Activated gamma-delta T cell (primary cell): ENCODE data around the gene CCR2.
"Not testable (repeated sequence)": the region's sequence is repeated elsewhere in the genome, so short reads cannot be mapped to it uniquely, and the experiment has no call there.

Source experiments
- DNase-seq: peaks from one replicate; lab custom pipeline; 2025; lab: John Stamatoyannopoulos, UW

The CCR2 gene

DNA sequence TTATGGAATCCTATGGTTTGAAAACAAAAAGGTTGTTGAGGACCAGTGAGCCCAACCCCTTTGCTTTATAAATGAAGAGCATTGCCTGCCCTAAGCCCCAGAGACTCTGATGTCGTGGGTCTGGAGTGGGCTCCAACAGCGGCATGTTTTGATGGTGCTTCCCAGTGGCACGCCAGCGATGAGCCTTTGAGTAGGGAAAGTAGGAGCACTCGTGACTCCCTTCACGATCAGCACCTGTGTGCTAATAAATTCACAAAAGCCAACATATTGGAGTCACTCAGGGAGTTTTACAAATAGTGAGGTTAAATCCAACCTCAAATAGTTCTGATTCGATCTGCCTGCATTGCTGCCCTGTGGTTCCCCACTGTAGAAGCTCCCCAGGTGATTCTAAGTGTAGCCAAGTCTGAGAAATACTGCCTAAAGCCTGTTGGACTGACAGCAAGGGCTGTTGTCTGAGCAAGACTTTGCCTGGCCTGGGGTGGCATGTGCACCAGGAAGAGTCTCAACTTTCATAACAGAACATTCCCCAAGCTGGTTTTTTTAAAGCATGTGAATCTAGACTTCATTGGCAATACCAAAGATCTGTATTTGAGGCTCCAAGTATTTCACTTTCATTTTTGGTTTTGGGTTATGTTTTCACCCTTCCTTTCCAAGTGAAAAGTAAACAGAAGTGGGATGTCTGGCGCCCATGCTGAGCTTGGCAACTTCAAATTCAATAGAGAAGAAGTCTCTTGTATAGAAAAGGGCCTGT is 26.7 kb downstream of the CCR2 start:
- DNase-seq = no peak

DNA sequence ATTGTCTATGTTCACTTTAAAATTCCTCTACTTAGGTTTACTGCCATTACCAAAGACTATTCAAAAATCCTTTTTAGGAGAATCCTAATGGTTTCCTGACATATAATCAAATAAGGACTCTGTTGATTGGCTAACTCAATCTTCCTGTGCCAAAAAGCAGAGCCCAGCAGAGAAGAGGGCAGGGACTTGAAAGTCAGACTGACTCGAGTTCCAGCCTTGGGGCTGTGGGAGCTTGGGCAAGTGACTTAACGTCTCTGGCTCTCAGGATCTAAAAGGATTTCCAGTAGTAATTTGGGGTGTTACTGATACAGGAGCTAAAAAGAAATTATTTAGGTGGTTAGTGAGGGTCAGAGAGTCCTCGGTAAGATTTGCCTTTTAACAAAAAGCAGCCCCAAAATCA is 27.7 kb downstream of the CCR2 start:
- DNase-seq = no peak

DNA sequence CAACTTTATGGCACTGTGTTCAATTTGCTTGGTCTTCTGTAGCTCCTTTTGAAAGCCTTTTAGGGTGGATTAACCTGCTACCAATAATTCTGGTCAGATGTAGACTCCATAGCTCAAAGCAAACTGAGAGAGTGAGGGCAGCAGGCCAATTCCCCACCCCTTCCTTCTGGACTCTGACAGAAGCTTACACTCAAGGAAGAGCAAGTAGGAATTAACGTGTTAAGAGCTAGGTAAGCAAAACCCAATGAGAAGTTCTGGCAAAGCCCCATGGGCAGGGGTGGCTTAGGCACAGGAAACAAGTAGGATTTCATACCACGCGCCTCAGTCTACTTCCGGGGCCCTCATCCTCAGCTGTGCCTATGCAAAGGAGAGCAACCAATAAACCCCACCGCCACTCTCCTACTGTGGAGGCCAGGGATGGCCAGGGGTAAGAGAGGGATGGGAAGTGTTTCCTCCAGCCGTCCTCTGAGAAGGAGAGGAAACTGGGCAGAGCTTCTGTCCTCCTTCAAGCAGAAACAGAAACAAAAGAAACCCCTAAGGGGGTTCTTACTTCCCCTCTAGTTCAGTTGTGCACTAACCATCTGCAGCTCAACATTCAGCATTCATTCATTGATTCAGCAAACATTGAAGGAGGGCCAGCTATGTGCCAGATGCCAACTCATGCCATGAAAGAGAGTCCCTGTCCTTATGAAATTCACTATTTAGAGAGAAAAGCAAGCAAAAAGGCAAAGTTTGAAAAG is 29.5 kb downstream of the CCR2 start:
- DNase-seq = no peak

DNA sequence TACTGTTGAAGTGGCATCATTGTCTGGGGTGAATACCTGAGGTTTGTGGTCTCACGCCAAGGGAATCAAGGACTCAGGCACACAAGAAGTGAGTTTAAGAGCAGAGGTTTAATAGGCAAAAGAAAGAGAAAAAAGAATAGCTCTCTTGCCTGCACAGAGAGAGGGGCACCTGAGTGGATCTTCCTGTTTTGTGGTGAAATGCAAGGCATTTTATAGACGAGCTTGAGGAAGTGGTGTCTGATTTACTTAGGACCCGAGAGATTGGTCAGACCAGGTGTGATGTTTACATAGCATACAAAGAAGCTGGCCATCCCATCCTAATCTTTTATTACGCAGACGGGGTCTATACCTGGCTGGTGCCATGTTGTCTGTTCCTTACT is 30.0 kb downstream of the CCR2 start:
- no peak for DNase-seq

DNA sequence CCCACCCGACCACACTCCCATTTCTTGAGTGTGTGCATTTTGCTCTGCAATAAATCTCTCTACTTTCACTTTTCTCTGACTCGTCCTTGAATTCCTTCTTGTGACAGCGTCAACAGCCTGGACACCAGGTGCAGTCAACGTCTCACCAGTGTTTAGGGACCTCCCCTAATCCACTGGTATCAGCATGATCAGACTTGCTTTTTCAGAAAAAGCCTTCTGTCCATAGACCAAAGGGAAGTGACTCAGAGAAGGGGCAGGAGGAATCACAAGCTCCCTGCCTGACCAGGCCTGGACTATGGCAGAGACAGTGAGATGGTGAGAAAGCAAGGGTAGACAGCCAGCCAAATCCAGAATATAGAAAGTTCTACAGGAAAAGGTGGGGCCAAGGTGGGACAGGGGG is 32.3 kb downstream of the CCR2 start:
- no peak for DNase-seq

DNA sequence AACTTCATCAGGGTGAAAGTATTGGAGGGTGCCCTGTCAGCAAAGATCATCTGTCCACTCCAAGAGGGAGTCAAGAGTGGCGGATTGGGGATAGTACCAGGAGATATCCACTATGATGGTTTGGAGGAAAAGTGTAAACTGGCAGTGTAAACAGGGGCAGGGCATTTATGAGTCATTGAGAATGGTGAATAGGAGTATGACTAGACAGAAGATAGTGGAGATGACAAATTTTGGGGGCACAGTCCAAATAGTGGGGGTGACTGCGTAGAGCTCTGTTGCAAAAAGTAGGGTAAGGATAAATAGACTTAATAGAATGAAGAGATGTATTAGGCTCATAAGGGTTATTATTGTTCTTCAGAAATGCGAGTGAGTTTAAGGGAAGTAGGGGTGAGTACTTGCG is 34.9 kb downstream of the CCR2 start:
- not testable (repeated sequence) for DNase-seq

DNA sequence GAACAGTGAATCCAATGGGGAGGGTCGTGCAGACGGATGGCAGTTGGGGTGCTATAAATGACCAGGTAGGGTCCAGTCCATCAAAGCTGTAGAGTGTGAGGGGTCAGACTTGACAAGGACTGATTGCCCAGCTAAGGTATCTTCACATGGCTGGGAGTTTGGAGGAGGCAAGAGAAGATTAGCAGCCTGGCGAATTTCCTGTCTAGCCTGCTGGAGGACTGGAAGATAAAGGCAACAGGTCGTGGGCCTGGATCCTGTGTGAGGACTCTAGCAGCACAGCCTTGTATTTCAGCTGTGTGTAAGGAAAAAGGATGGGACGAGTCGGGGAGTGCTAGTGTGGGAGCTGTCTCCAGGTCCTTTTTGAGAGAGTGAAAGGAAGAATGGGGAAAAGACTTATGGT is 35.4 kb downstream of the CCR2 start:
- no peak for DNase-seq

DNA sequence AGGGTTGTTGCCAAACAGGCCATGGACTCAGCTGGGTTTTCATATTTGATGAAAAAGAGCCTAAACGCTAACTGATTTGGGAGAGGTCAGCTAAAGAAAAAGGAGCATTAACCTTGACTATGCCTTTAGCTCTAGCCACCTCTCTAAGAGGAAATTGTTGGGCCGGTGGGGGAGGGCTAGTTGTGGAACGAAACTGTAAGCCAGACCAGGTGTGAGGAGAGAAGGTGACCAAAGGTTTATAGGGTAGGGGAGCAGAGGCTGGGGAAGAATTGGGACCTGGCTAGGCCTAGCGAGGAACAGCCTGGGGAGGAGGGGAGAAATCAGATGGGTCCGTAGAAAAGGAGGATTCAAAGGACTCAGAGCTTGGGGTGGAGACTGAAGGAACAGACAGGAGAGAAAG is 37.6 kb downstream of the CCR2 start:
- not testable (repeated sequence) for DNase-seq

DNA sequence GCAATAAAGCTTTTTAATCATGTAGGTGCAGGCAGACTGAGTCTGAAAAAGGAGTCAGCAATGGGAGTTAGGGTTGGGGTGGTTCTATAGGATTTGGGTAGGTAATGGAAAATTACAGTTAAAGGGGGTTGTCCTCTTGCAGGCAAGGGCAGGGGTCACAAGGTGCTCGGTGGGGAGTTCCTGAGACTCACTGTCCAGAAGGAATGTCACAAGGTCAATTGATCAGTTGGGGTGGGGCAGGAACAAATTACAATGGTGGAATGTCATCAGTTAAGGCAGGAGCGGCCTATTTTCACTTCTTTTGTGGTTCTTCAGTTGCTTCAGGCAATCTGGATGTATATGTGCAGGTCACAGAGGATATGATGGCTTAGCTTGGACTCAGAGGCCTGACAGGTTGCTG is 39.1 kb downstream of the CCR2 start:
- no peak for DNase-seq

DNA sequence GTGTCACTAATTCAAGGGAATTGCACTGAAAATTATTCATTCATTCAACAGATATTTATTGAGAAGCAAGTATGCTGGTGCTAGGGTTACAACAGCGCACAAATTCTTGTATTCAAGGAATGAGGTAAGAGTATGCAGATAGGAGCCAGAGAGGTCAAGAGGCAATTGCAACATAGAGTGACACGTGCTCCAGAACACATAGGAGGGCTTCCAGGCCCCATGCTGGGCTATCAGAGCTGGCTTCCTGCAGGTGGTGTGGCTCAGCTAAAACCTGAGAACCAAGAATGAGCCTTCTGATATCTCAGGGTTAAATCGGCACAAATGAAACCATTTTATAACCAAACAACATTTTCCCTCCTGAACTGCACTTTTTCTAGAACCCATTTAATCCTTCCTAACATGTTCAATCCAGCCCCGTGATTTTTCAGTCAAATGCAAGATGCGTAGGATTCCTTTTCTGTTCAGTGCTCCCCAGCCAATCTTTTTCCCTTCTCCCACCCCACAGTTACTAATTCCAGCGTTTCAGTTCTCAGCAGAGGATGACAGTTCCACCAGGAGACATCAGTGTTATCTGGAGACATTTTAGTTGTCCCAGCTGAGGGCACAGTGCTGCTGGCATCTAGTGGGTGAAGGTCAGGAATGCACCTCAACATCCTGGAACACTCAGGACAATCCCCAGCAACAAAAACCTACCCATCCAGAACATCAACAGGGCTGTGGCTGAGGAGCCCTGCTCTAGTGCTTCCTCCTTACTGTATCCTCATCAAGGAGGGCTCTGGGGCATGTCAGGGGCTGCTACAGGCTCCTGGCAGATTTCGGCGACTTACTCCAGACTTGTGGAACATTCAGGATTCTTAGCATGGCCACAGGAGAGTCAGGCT is 39.9 kb downstream of the CCR2 start:
- DNase-seq = no peak

DNA sequence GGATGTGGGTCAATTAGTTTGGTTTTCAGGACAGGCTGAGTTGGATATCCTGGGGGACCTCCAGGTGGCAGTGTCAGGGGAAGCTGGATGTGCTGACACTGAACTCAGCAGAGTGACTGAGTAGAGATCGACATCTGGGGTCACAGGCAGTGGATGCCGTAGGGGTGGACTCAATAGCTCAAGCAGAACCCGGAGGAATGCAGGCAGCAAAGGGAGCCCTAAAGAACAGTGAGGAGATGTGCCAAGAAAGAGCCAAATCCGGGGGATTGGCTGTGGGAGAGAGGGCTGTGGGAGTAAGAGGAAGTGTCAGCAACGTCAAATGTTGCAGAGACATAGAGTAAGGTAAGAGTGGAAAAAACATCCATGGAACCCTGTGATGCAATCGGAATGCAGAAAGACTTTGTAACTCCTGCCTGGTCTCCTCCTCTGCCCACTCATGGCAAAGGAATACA is 41.3 kb downstream of the CCR2 start:
- DNase-seq = no peak

DNA sequence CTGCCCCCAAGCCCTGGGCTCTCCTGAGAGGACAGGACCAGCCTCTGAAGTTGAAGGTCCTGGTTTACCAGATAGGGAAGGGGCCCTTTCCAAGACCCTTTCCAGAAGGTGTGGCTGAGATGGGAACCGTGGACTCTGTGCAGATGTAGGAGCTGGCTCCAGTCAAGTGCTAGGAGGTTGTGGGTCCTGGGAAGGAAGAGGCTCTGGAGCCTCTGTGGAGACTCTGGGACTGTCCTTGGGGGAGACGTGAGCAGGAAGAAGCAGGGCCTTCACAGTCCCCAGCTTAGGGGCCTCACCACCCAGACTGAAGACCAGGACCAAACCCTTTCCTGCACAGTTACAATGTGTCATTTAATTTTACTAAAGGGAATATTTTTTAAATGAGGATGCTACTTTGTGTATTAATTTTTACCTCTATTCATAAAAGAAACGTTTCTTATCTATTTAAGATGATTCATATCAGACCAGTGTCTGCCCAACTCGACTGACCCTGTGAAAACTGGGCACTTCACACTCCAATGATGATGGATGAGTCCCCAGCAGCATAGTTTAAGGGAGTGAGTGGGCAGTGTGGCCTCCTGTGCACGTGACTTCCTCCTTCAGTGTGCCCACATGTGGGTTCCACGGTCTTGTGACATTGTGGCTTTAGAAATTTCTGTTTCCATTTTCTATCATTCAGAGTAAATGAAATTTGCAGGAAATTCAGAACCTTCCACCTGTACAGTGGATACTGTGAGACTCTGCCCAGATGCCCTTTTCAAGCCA is 42.0 kb downstream of the CCR2 start:
- DNase-seq = no peak

DNA sequence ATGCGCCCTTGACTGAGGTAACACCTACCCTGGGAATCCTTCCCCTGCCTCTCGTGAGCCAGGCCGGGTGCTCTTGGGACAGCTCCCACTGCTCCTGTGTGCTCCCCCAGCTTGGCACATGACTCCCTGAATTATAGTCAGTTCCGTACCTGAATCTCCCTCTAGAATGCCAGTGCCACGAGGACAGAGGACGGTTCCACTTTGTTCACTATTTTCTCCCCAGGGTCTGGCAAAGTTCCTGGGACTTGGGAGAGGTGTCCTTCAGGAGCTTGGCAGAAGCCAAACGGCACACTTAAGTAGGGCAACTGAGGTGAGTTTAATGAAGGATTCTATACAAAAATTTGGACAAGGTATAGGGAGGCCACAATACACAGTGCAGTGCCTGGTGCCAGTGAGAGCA is 43.2 kb downstream of the CCR2 start:
- no peak for DNase-seq

DNA sequence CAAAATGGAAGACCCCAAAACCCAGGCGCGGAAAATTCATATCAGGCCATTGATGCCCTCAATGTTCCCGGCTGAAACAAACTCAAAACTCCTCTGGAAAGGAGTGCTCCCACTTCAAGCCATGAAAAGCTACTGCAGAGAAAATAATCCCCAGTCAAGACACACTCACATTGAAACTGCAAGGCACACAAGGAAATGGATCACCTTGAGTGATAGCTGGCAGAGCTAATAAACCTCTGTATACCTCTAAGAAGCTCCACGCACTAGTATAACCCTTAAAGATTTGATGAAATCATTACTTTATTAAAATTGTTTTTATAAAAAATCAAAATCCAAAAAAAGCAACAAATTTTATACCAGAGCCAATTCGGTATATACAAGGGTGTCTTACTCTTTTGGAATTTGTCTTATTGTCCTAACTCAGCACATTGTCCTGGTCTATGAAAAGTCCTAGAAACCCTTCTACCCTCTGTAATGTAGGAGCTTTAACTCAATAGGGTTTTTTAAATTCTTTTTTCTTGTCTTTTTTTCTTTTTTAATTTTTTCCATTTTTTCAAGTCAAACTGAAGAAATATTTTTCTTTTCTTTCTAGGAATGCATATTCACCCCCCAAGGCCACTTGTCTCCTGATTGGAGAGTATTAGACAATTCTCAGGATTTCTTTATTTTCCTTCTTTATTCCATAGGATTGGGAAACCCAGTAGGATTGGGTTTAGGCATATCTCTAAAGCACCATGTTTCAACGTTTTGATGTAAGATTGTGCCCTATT is 44.5 kb downstream of the CCR2 start:
- no peak for DNase-seq

DNA sequence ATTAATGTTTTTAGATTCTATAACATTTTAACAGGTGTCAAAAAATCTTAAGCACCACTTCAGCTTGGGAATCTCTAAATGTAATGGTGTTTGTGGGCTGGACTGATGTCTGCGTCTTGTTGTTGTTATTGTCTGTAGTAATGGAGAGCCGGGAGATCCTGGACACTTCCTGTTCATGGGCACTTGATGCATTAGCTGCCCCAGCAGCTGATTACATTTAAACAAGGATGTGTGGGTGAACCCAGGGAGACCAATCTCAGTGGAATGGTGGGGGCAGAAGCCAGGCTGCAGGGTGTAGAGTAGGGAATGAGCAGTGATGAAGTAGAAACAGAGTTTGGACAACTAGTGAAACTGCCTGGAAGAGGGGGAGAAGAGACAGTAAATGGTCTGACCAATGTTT is 45.2 kb downstream of the CCR2 start:
- no peak for DNase-seq

DNA sequence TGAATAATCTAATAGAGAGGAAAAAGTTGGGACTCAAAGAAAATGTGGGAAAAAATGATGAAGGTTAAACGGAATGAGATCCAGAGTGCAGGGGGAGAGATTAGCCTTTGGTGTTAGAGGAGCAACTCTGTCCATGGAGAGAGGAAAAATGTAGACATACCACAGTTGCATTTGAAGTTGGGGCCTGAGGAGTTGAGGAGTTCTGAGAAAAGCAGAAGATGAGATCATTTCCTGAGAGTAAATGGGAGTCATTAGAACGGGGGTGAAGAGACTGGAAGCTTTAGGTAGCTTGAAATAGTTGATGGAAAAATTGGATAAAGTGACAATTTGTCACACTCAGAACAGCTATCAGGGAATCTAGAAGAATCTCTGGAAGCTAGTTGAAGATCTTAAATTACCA is 45.6 kb downstream of the CCR2 start:
- no peak for DNase-seq

DNA sequence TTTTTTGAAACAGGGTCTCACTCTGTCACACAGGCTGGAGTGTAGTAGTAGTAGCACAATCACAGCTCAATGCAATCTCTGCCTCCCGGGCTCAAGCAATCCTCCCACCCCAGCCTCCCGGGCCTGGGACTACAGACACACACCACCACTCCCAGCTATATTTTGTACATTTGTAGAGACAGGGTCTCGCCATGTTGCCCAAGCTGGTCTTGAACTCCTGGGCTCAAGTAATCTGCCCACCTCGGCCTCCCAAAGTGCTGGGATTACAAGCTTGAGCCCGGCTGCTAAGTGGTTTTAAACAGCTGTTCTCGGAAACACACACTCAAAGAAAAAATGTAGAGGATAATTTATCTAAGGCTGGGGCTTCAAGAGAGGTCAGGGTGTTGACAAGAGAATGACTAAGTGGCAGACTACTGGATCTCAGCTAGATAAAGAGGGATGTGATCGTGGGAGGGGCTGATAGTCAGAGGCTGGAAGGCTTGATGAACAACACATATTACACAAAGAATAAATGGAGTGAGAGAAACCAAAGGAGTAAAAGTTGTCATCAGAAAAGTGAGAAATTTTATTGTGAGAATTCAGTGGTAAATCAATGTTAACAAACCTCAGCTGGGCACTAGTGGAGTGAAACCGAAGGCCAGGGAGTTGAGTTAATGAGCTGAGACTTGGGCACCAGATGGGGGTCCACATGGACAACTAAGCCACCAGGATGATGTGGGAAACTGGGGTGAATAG is 46.3 kb downstream of the CCR2 start:
- no peak for DNase-seq

DNA sequence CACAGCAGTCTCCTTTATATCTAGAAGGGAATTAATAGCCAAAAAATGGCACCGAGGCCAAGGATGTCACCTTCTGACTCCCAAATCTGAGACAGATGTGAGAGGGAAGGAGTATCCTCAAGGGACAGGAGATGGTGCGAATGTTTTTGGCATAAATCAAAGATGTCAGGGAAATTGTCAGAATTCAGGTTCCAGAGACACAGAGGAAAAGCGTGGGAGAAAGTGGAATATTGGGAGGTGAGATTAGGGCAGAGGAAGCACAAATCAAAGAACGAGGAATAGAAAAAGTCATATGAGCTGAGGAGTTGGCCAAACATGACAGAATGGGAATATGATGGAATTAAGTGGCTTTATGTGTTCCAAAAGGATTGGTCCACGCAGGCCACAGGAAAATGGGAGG is 46.9 kb downstream of the CCR2 start:
- DNase-seq = no peak

DNA sequence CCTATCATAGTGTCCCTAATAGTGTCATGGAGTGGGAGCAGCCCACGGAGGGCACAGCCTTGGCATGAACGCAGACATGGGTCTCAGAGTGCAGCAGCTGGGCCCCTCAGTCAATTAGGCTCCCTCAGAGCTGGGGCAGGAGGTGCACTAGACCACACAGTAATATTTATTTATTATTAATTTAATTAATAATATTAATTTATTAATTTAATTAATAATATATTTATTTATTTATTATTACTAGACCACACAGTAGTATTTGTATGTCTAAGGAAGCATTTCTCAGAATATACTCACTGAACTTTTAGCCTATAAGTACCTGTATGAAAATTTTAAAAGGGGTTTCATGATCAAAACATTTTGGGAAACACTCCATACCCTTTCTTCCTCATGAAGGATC is 47.7 kb downstream of the CCR2 start:
- DNase-seq = no peak

DNA sequence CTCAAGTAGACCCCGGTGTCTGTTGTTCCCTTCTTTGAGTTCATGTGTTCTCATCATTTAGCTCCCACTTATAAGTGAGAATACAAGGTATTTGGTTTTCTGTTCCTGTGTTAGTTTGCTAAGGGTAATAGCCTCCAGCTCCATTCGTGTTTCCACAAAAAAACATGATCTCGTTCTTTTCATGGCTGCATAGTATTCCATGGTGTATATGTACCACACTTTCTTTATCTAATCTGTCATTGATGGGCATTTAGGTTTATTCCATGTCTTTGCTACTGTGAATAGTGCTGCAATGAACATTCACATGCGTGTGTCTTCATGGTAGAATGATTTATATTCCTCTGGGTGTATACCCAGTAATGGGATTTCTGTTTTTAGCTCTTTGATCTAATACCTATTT is 49.0 kb downstream of the CCR2 start:
- DNase-seq = not testable (repeated sequence)
